K562 (cell line): Measurements from ENCODE around the gene GLB1L. TPM values are rescaled to one million over a fixed set of nuclear protein-coding genes. Genes with fewer than 3 reads are reported as not detected.
A peak's percentile ranks its signal among the peaks of the same experiment; 100 is the strongest.

Experiments used
- ATF1 ChIP-seq, 2 experiments: fragments of 450-650 bp in 1 of 2; IDR thresholded peaks; 2 replicates each; pipeline ENCODE4 v1.6.1; 2016; ENCODE audit warnings: missing compliant biosample characterization in 1 of 2, missing genetic modification characterization in 1 of 2
- CBX1 ChIP-seq: sonication (generic); IDR thresholded peaks from 2 replicates; pipeline ENCODE4 v1.6.1; 2016; ENCODE audit warnings: antibody characterized with exemption, low read depth, mild to moderate bottlenecking
- CEBPG ChIP-seq, 3 experiments: fragments of 200-800 bp in 1 of 3; sonication (Bioruptor generic) in 1 of 3; sonication (generic) in 1 of 3; formaldehyde crosslinking in 1 of 3; IDR thresholded peaks in 2 of 3; conservative IDR thresholded peaks in 1 of 3; 2 replicates each; pipeline versions ENCODE4 v1.6.1 to v1.8.0; 2016 to 2022; ENCODE audit warnings: missing compliant biosample characterization in 2 of 3, missing genetic modification characterization in 2 of 3, mild to moderate bottlenecking in 1 of 3, missing genetic modification reagents in 1 of 3
- CHAMP1 ChIP-seq: fragments of 450-650 bp; IDR thresholded peaks from 2 replicates; pipeline ENCODE4 v1.6.1; 2016; ENCODE audit warnings: mild to moderate bottlenecking
- DNMT1 ChIP-seq: fragments of 450-650 bp; IDR thresholded peaks from 2 replicates; pipeline ENCODE4 v1.6.1; 2016; ENCODE audit warnings: antibody characterized with exemption, mild to moderate bottlenecking
- E2F1 ChIP-seq: sonication (generic); formaldehyde crosslinking; IDR thresholded peaks from 2 replicates; pipeline ENCODE4 v1.8.1; 2023; ENCODE audit warnings: mild to moderate bottlenecking, missing genetic modification reagents, moderate library complexity
- FOXJ2 ChIP-seq: fragments of 200-800 bp; sonication (Bioruptor generic); IDR thresholded peaks from 2 replicates; pipeline ENCODE4 v1.6.1; 2016; ENCODE audit warnings: missing genetic modification characterization, missing compliant biosample characterization
- HEY1 ChIP-seq: fragments of 250-450 bp; sonication (Bioruptor Pico); IDR thresholded peaks from 2 replicates; pipeline ENCODE4 v1.5.0; 2020; ENCODE audit warnings: mild to moderate bottlenecking, moderate library complexity, borderline replicate concordance
- HOXB6 ChIP-seq: fragments of 250-450 bp; sonication (Bioruptor Pico); IDR thresholded peaks from 2 replicates; pipeline ENCODE4 v1.5.1; 2022; ENCODE audit warnings: mild to moderate bottlenecking, borderline replicate concordance
- JUND ChIP-seq, 2 experiments: IDR thresholded peaks; 2 replicates in 1 of 2; 3 replicates in 1 of 2; pipeline ENCODE4 v1.6.1; 2011; ENCODE audit warnings: borderline replicate concordance in 2 of 2, low read depth in 2 of 2, low read length in 2 of 2, improper control_type of control experiment in 1 of 2, missing biosample characterization in 1 of 2, missing genetic modification characterization in 1 of 2, missing genetic modification reagents in 1 of 2
- NUFIP1 ChIP-seq: fragments of 450-650 bp; IDR thresholded peaks from 2 replicates; pipeline ENCODE4 v1.6.1; 2018; ENCODE audit not compliant: partially characterized antibody
- RAD21 ChIP-seq, 2 experiments: fragments of 250-450 bp in 1 of 2; fragments of 450-650 bp in 1 of 2; sonication (Bioruptor Pico) in 1 of 2; formaldehyde crosslinking in 1 of 2; IDR thresholded peaks in 1 of 2; conservative IDR thresholded peaks in 1 of 2; 2 replicates each; pipeline versions ENCODE4 v1.4.0 to v1.8.0; 2020 to 2022; ENCODE audit warnings: mild to moderate bottlenecking in 2 of 2, moderate library complexity in 1 of 2
- RAD51 ChIP-seq: fragments of 450-650 bp; IDR thresholded peaks from 2 replicates; pipeline ENCODE4 v1.7.1; 2016; ENCODE audit warnings: low read depth, mild to moderate bottlenecking, borderline replicate concordance
- RBM39 ChIP-seq: fragments of 200-400 bp; formaldehyde crosslinking; optimal IDR thresholded peaks from 2 replicates; pipeline ENCODE3; 2018; ENCODE audit warnings: low read depth, low read length
- SAFB ChIP-seq: fragments of 200-400 bp; formaldehyde crosslinking; IDR thresholded peaks from 2 replicates; pipeline ENCODE4 v1.6.1; 2017; ENCODE audit warnings: low read depth, low read length, borderline replicate concordance
- SP1 ChIP-seq: sonication (generic); formaldehyde crosslinking; IDR thresholded peaks from 2 replicates; pipeline ENCODE4 v1.8.1; 2022; ENCODE audit warnings: mild to moderate bottlenecking, missing genetic modification reagents
- TCF15 ChIP-seq: fragments of 250-450 bp; sonication (Bioruptor Pico); IDR thresholded peaks from 2 replicates; pipeline ENCODE4 v1.8.0; 2022; ENCODE audit warnings: moderate library complexity, mild to moderate bottlenecking, inconsistent platforms
- ZNF134 ChIP-seq: fragments of 250-450 bp; sonication (Bioruptor Pico); conservative IDR thresholded peaks from 2 replicates; pipeline ENCODE4 v1.4.0; 2020
- ZNF217 ChIP-seq: sonication (generic); formaldehyde crosslinking; IDR thresholded peaks from 2 replicates; pipeline ENCODE4 v1.8.0; 2022; ENCODE audit warnings: mild to moderate bottlenecking, missing genetic modification reagents
- ZNF277 ChIP-seq: fragments of 250-450 bp; sonication (Bioruptor Pico); IDR thresholded peaks from 2 replicates; pipeline ENCODE4 v1.8.0; 2022; ENCODE audit warnings: inconsistent platforms, mild to moderate bottlenecking, moderate library complexity, borderline replicate concordance
- polyA plus RNA-seq, 8 experiments: library from polyadenylated mRNA; depleted of rRNA in 4 of 8; stranded (reverse) in 5 of 8; unstranded in 3 of 8; fragments of >200 nt; fragmentation: Nextera tagmentation in 2 of 8; fragmentation: Illumina TruSeq in 1 of 8; extraction: Ambion mirVana in 2 of 8; extraction: Trizol in 1 of 8; gene quantifications; 2 replicates each; pipeline versions ENCODE4 v1.2.1 to v1.2.3, GENCODE V29; 2011 to 2014; ENCODE audit warnings: inconsistent platforms in 1 of 8, missing spikeins in 1 of 8
- total RNA-seq, 7 experiments: library from RNA; depleted of rRNA in 6 of 7; stranded (reverse); fragments of >200 nt in 6 of 7; fragmentation: Illumina TruSeq in 2 of 7; extraction: Trizol in 2 of 7; gene quantifications; 2 replicates each; pipeline versions ENCODE4 v1.2.1 to v1.2.3, GENCODE V29; 2011 to 2021; ENCODE audit warnings: low replicate concordance in 1 of 7

GLB1L gene
- total and polyA plus RNA-seq, 9 of the 15 experiments (the other 6 are each of a cell fraction or from before 2014, with no cell fraction given): 0.42 to 2.9 (median 2.5) TPM

GRCh38 chr2:219294356-219295351 is 49.4 kb upstream of the GLB1L start (continued):
- TF ChIP-seq CHAMP1 (no peak), RAD51 (no peak), ZNF134 (no peak), HEY1 (CRISPR knock-in tag) (no peak), CBX1 (no peak), RAD21 (CRISPR knock-in tag; conservative IDR thresholded peaks at IDR 0.05 in 1 of 2, IDR thresholded peaks at IDR 0.05 in 1 of 2) (peak; percentile 81 to 87), DNMT1 (no peak), TCF15 (CRISPR knock-in tag) (no peak), SAFB (peak; percentile 75; the same call in 1 of the 2 replicates), ZNF217 (CRISPR knock-in tag) (no peak), FOXJ2 (no peak), NUFIP1 (no peak), SP1 (0 out of 2 replicates have a peak, but pooled peaks have one; percentile 28), RBM39 (peak; percentile 57), CEBPG (CRISPR knock-in tag; IDR thresholded peaks at IDR 0.05) (no peak), CEBPG (tag; conservative IDR thresholded peaks at IDR 0.05 in 1 of 2, IDR thresholded peaks at IDR 0.05 in 1 of 2) (no peak), E2F1 (0 out of 2 replicates have a peak, but pooled peaks have one; percentile 45), HOXB6 (CRISPR knock-in tag) (no peak), ATF1 (CRISPR knock-in tag; IDR thresholded peaks at IDR 0.05) (no peak), ATF1 (tag; IDR thresholded peaks at IDR 0.05) (peak; percentile 75), JUND (IDR thresholded peaks at IDR 0.05; ENCODE audit: borderline replicate concordance, low read depth, low read length) (no peak), JUND (tag; IDR thresholded peaks at IDR 0.05; ENCODE audit: borderline replicate concordance, low read depth, low read length) (no peak; the same call in 2 of the 3 replicates), ZNF277 (CRISPR knock-in tag) (no peak)
